ENCODE measurements around the gene TEX9.

Gene TEX9

DNA sequence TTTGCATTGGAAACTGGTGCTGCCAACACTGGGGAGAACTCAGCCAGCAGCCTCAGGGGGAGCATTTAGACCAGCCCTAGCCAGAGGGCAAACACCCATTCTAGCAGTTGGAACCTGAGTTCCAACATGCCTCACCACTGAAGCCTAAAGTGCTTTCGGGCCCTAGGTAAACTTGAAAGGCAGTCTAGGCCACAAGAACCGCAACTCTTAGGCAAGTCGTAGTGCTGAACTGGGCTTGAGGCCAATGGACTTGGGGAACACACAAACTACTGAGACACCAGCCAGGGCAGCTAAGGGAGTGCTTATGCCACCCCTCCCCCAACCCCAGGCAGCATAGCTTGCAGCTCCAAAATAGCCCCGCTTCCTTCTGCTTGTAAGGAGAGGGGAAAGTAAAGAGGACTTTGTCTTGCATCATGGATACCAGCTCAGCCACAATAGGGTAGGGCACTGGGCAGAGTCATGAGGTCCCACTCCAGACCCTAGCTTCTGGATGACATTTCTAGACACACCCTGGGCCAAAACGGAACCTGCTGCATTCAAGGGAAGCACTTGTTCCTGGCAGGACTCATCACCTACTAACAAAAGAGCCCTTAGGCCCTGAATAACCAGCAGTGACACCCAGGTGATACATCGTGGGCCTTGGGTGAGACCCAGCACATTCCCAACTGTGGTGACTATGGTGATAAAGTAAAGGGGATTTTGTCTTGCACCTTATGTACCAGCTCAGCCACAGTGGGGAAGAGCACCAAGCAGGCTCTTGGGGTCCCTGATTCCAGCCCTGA, 37.3 kb upstream of the TEX9 start:
- TF ChIP-seq CTCF (conservative IDR thresholded peaks at IDR 0.05; ENCODE audit: control insufficient read depth, insufficient read depth, low read depth, low read length), result no peak
- DNase-seq (ENCODE audit: low read depth), result no peak
- H3K4me3 ChIP-seq (ENCODE audit: control insufficient read depth, low read depth, low read length), result no peak overlapping the region

GRCh38 chr15:56337084-56337725, 28.0 kb upstream of the TEX9 start:
- H3K4me3 ChIP-seq (ENCODE audit: control insufficient read depth, low read depth, low read length), result no peak overlapping the region
- no peak for DNase-seq (ENCODE audit: low read depth)
- no peak for TF ChIP-seq CTCF (conservative IDR thresholded peaks at IDR 0.05; ENCODE audit: control insufficient read depth, insufficient read depth, low read depth, low read length)

DNA sequence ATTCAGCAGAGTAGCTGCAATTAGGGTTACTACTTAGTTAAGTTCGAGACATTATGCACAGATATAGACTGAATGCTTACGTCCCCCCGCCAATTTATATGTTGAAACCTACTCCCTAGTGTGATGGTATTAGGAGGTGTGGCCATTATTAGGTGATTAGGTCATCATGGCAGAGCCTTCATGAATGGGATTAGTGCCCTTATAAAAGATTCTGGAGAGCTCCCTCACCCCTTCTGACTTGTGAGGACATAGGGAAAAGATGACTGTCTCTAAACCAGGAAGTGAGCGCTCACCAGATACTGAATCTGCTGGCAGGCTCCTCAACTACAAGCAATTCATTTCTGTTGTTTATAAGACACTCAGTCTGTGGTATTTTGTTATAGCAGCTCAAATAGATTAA, 25.6 kb upstream of the TEX9 start:
- TF ChIP-seq CTCF (conservative IDR thresholded peaks at IDR 0.05; ENCODE audit: control insufficient read depth, insufficient read depth, low read depth, low read length), result no peak
- DNase-seq (ENCODE audit: low read depth), result peak; percentile 21
- no peak overlapping the region for H3K4me3 ChIP-seq (ENCODE audit: control insufficient read depth, low read depth, low read length)

DNA sequence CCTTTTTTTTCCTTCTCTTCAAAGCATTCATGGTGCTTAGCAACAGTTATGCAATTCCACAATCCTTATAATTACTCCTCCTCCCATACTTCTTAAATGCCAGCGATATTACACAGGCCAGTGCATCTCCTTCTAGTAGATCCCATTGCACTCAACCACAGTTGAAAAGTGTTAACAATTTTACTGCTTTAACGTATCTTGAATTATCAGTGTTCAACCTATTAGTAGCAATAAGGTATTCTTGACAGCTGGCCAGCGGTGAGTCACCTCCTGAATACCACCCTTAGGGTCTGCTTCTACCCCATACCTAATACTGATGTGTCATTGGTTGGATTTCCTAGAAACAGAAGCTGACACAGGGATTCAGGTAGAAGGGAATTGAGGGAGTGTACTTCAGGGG, 24.0 kb upstream of the TEX9 start:
- TF ChIP-seq CTCF (conservative IDR thresholded peaks at IDR 0.05; ENCODE audit: control insufficient read depth, insufficient read depth, low read depth, low read length), result no peak
- no peak overlapping the region for H3K4me3 ChIP-seq (ENCODE audit: control insufficient read depth, low read depth, low read length)
- peak; percentile 8 for DNase-seq (ENCODE audit: low read depth)

DNA sequence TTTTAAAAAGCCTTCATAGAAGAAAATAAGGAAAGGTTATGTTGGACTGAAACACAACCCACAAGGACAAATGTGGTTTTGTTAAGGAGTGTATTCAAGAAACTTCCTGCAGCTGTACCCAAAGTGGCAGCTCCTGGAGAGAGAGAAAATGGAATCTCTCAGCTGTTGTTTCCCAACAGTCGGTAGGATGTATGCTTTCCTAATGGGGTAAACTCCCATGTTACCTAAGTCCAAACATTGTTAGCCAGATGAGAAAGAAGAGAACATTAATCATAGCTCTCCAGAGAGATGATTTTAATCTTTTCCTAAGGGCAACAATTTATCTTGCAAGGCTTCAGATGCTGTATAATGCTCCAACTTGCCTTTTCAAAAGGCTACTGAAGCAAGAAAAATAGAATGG, 22.6 kb upstream of the TEX9 start:
- no peak overlapping the region for H3K4me3 ChIP-seq (ENCODE audit: control insufficient read depth, low read depth, low read length)
- TF ChIP-seq CTCF (conservative IDR thresholded peaks at IDR 0.05; ENCODE audit: control insufficient read depth, insufficient read depth, low read depth, low read length), result no peak
- DNase-seq (ENCODE audit: low read depth), result peak; percentile 51

- DNase-seq (ENCODE audit: low read depth), result no peak
- no peak for TF ChIP-seq CTCF (conservative IDR thresholded peaks at IDR 0.05; ENCODE audit: control insufficient read depth, insufficient read depth, low read depth, low read length)
These were observed 21.3 kb upstream of the TEX9 start for GRCh38 chr15:56343879-56344278.

More at GRCh38 chr15:56343879-56344278, 21.3 kb upstream of the TEX9 start:
- no peak overlapping the region for H3K4me3 ChIP-seq (ENCODE audit: control insufficient read depth, low read depth, low read length)
